Spleen (tissue), 11 donors: ENCODE results near the gene GABRG3. TPM values are rescaled to one million over a fixed set of nuclear protein-coding genes. Genes with fewer than 3 reads are reported as not detected.
A peak's percentile ranks its signal among the peaks of the same experiment; 100 is the strongest.

Experiments
- DNase-seq: peaks from one replicate; pipeline ENCODE4 v3.0.0-alpha.2; 2020
- H3K27ac ChIP-seq, 8 donors: fragments of 200-600 bp; sonication (generic) in 7 of 8; 1 replicate in 4 of 8; 2 replicates in 4 of 8; pipeline versions ENCODE4 v1.5.0 to v1.8.0; 2016 to 2021; ENCODE audit warnings: inconsistent platforms in 4 of 8, mild to moderate bottlenecking in 4 of 8, moderate library complexity in 1 of 8
- H3K27me3 ChIP-seq, 7 donors: fragments of 200-600 bp; sonication (generic) in 6 of 7; replicated peaks in 1 of 7; 1 replicate in 4 of 7; 2 replicates in 3 of 7; pipeline versions ENCODE4 v1.5.0 to v1.8.0; 2016 to 2021; ENCODE audit warnings: inconsistent platforms in 3 of 7, mild to moderate bottlenecking in 1 of 7
- H3K36me3 ChIP-seq, 6 donors: fragments of 200-600 bp; sonication (generic) in 5 of 6; 1 replicate in 4 of 6; 2 replicates in 2 of 6; pipeline versions ENCODE4 v1.5.0 to v1.8.0; 2016 to 2021; ENCODE audit warnings: inconsistent platforms in 2 of 6
- H3K4me1 ChIP-seq, 6 donors: fragments of 200-600 bp; sonication (generic) in 5 of 6; 1 replicate in 3 of 6; 2 replicates in 3 of 6; pipeline versions ENCODE4 v1.5.0 to v1.8.0; 2016 to 2021; ENCODE audit warnings: inconsistent platforms in 3 of 6
- H3K4me3 ChIP-seq, 8 donors: fragments of 200-600 bp; sonication (generic) in 7 of 8; 1 replicate in 4 of 8; 2 replicates in 4 of 8; pipeline versions ENCODE4 v1.5.0 to v1.8.0; 2016 to 2021; ENCODE audit warnings: inconsistent platforms in 4 of 8, mild to moderate bottlenecking in 4 of 8, moderate library complexity in 2 of 8
- H3K9me3 ChIP-seq, 8 donors: fragments of 200-600 bp; sonication (generic) in 7 of 8; 1 replicate in 4 of 8; 2 replicates in 4 of 8; pipeline versions ENCODE4 v1.5.0 to v1.8.0; 2016 to 2021; ENCODE audit warnings: inconsistent platforms in 4 of 8
- CTCF ChIP-seq, 11 experiments: fragments of 200-600 bp in 7 of 11; fragments of 450-650 bp in 4 of 11; sonication (generic) in 4 of 11; IDR thresholded peaks in 8 of 11; conservative IDR thresholded peaks in 3 of 11; 1 replicate in 7 of 11; 2 replicates in 4 of 11; pipeline versions ENCODE4 v1.4.0 to v1.8.0; 2016 to 2021; ENCODE audit warnings: antibody characterized with exemption in 11 of 11, inconsistent platforms in 4 of 11, mild to moderate bottlenecking in 1 of 11
- POLR2A ChIP-seq, 3 donors: fragments of 450-650 bp; IDR thresholded peaks; one replicate each; pipeline ENCODE4 v1.5.1; 2017; ENCODE audit warnings: antibody characterized with exemption in 3 of 3, mild to moderate bottlenecking in 1 of 3
- POLR2AphosphoS5 ChIP-seq, 3 donors: sonication (generic); formaldehyde crosslinking; IDR thresholded peaks; one replicate each; pipeline ENCODE4 v1.5.1; 2017; ENCODE audit warnings: antibody characterized with exemption in 3 of 3
- WGBS, 5 donors: extraction: QIAGEN DNeasy Blood & Tissue Kit in 3 of 5; methylation state at CpG; one replicate each; pipeline versions ENCODE4 v1.1.5 to v1.1.7; 2013 to 2018; 5-methylcytosine and 5-hydroxymethylcytosine counted together
- intact Hi-C: fragments of 100-400 bp; cut with DNase I; formaldehyde crosslinking; loops from one replicate; pipeline ENCODE4 v1.15.0; 2023; ENCODE audit warnings: low total_unique reads
- polyA plus RNA-seq, 3 donors: library from polyadenylated mRNA; stranded (reverse); fragments of 200-250 nt; gene quantifications; one replicate each; pipeline ENCODE4 v1.2.1, GENCODE V29; 2013
- total RNA-seq, 7 donors: library from RNA; depleted of rRNA in 3 of 7; stranded (reverse); fragments of >200 nt in 3 of 7; fragmentation: NEBNext Ultra II Directional in 4 of 7; extraction: Animal tissue kit (Norgen Biotek cat#: 25700) in 4 of 7; gene quantifications; one replicate each; pipeline versions ENCODE4 v1.1.0 to v1.2.1, GENCODE V29; 2016 to 2021
- donor health status: healthy with polysubstance abuse.
- donor health status: DM: no; HTN: no; CAD: no; lungs with moderate emphysema.
- donor health status: DM: no; HTN: no; CAD: no.
- donor health status: Bipolar disorder and iron deficiency.
- donor health status: healthy.
- donor health status: DM: no; HTN: no; CAD: no.
- donor health status: DM: yes; HTN: yes; CAD: no.

The GABRG3 gene
- total and polyA plus RNA-seq, 10 donors: 0.14 to 19.6 (median 1.6) TPM

GRCh38 chr15:27339138-27339537 lies 368.2 kb downstream of the GABRG3 start:
- H3K27me3 ChIP-seq: no peaks in the 10 kb centered on the region
- intact Hi-C loops: no loop called here
- 77 to 90% (median 80%) methylated on average over 4 to 5 of the region's 5 CpGs for WGBS, 5 donors
- H3K36me3 ChIP-seq: no peaks in the 10 kb centered on the region
- no peak for TF ChIP-seq POLR2AphosphoS5 (IDR thresholded peaks at IDR 0.05)
- TF ChIP-seq CTCF (IDR thresholded peaks at IDR 0.05 in 8 of 11, conservative IDR thresholded peaks at IDR 0.05 in 3 of 11): no peak
- TF ChIP-seq POLR2A (IDR thresholded peaks at IDR 0.05): no peak
- H3K27ac ChIP-seq: no peak overlapping the region
- no peak overlapping the region for H3K4me3 ChIP-seq
- H3K9me3 ChIP-seq: peaks cover 0 to 17% (median 0%) of the 10 kb centered on the region in 8 donors
- peaks cover 0 to 4% (median 0%) of the 10 kb centered on the region in 6 donors for H3K4me1 ChIP-seq
- no peak for DNase-seq

GRCh38 chr15:27341780-27342343 lies 370.9 kb downstream of the GABRG3 start:
- Histone ChIP-seq H3K4me1 (peaks cover 0 to 4% (median 0%) of the 10 kb centered on the region in 6 donors), H3K27me3 (no peaks in the 10 kb centered on the region), H3K36me3 (no peaks in the 10 kb centered on the region), H3K9me3 (peaks cover 0 to 17% (median under 1%) of the 10 kb centered on the region in 8 donors), H3K4me3 (no peak overlapping the region), H3K27ac (peak overlapping the region in 6 of 8 donors; percentile 36 to 77 (median 60))
- WGBS, 5 donors: 51 to 65% (median 59%) methylated on average over 7 of the region's 7 CpGs
- intact Hi-C loops: no loop called here
- peak; percentile 81 for DNase-seq
- no peak for TF ChIP-seq POLR2A (IDR thresholded peaks at IDR 0.05)
- peak in 2 of 3 donors; percentile 80 to 82 for TF ChIP-seq POLR2AphosphoS5 (IDR thresholded peaks at IDR 0.05)
- TF ChIP-seq CTCF (IDR thresholded peaks at IDR 0.05 in 8 of 11, conservative IDR thresholded peaks at IDR 0.05 in 3 of 11): no peak

DNA sequence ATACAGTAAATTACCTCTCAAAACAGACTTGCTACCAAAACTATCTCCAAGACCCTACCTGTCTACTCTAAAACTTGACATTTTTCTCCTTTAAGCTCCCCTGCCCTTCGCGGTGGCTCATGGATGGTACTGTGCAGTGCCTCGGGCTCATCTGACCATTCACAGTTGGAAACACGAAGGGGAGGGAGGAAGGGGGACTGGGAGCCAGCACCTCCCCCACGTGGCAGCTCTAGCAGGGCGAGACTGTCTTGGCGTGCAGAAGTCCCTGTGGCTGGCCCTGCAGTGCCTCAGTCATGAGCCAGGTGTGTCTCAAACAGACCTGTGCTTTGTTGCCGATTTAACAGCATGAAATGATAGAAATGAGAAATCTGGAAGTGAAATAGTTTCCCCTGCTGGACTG lies 372.0 kb downstream of the GABRG3 start:
- DNase-seq: no peak
- peaks cover 0 to 4% (median 0%) of the 10 kb centered on the region in 6 donors for H3K4me1 ChIP-seq
- H3K9me3 ChIP-seq: peaks cover 0 to 20% (median 9%) of the 10 kb centered on the region in 8 donors
- TF ChIP-seq POLR2AphosphoS5 (IDR thresholded peaks at IDR 0.05) (no peak), CTCF (IDR thresholded peaks at IDR 0.05 in 8 of 11, conservative IDR thresholded peaks at IDR 0.05 in 3 of 11) (no peak), POLR2A (IDR thresholded peaks at IDR 0.05) (no peak)
- no peak overlapping the region for H3K4me3 ChIP-seq
- H3K27me3 ChIP-seq: no peaks in the 10 kb centered on the region
- peak overlapping the region in 3 of 8 donors; percentile 61 to 77 (median 66) for H3K27ac ChIP-seq
- WGBS, 5 donors: 67 to 77% (median 72%) methylated on average over 8 of the region's 8 CpGs
- intact Hi-C loops: no loop called here
- H3K36me3 ChIP-seq: no peaks in the 10 kb centered on the region

DNA sequence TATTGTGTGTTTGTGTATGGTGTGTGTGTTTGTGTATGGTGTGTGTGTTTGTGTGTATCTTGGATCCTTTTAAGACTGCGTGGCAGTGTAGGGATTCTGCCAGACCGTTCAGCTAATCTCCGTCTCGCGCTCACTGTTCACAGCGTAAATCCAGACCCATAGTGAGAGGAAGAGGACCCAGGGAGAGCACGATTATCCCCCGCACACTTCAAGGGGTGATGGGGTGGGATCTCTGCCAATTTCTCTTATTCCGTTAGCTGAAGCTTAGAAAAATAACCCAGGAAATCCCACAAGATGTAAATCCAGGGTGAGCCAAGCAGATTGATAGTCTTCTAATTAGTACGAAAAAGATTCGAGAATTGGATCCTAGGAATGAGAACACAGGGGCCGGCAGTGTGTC lies 381.2 kb downstream of the GABRG3 start:
- Histone ChIP-seq H3K4me3 (no peak overlapping the region), H3K27me3 (no peaks in the 10 kb centered on the region), H3K4me1 (no peaks in the 10 kb centered on the region), H3K36me3 (no peaks in the 10 kb centered on the region), H3K27ac (no peak overlapping the region), H3K9me3 (peaks cover 0 to 6% (median 6%) of the 10 kb centered on the region in 8 donors)
- 92 to 93% (median 92%) methylated on average over 12 of the region's 12 CpGs for WGBS, 5 donors
- intact Hi-C loops: loop anchor here (10.0 kb wide), 1 partner anchor 457 kb away; no protein-coding TSS in a partner anchor
- DNase-seq: no peak
- TF ChIP-seq CTCF (IDR thresholded peaks at IDR 0.05 in 8 of 11, conservative IDR thresholded peaks at IDR 0.05 in 3 of 11): no peak
- TF ChIP-seq POLR2AphosphoS5 (IDR thresholded peaks at IDR 0.05): no peak
- TF ChIP-seq POLR2A (IDR thresholded peaks at IDR 0.05): no peak
